GM12874 (cell line): ENCODE measurements around the gene USP9X.

ENCODE experiments used
- TF ChIP-seq, protein P1 (sequence below): IDR thresholded peaks from 2 replicates; pipeline ENCODE4 v1.5.1; 2011; ENCODE audit warnings: low read depth, mild to moderate bottlenecking, control low read depth, low read length, moderate library complexity; ENCODE audit not compliant: insufficient read depth

Gene USP9X

DNA sequence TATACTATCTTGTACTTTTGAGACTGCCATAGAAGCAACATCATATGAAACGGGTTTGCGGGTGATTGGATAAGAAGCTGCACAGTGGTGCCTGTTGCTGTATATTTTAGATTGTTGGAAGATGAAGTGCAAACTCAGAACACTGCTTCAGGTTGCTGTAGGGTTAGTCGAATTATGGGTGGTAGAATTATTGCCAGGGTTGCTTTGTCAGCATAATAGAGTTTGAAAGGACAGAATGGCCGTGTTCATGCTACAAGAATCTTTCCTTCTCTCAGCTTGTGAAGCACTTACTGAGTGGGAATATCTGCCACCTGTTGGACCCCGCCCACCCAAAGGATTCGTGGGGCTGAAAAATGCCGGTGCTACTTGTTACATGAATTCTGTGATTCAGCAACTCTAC, 115.5 kb downstream of the USP9X start:
- TF ChIP-seq, protein P1, sequence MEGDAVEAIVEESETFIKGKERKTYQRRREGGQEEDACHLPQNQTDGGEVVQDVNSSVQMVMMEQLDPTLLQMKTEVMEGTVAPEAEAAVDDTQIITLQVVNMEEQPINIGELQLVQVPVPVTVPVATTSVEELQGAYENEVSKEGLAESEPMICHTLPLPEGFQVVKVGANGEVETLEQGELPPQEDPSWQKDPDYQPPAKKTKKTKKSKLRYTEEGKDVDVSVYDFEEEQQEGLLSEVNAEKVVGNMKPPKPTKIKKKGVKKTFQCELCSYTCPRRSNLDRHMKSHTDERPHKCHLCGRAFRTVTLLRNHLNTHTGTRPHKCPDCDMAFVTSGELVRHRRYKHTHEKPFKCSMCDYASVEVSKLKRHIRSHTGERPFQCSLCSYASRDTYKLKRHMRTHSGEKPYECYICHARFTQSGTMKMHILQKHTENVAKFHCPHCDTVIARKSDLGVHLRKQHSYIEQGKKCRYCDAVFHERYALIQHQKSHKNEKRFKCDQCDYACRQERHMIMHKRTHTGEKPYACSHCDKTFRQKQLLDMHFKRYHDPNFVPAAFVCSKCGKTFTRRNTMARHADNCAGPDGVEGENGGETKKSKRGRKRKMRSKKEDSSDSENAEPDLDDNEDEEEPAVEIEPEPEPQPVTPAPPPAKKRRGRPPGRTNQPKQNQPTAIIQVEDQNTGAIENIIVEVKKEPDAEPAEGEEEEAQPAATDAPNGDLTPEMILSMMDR, result no peak

DNA sequence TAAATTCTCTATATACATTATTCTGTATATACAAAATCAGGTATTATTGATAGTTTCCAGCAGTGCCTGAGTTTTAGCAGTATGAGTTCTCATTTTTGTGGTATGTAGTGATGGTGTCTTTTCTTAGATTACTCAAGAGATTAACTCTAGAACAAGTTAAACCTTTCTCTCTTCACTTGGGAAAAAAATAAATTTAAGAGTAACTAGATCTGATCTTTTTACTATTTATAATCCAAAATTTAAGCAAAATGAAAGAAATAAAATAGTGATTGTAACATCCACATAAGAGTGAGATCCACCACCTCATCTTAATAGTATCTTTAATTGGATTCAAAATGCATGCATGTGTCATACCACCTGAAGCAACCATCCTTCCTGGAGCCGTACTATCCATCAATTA, 124.6 kb downstream of the USP9X start:
- TF ChIP-seq, protein P1, result no peak

DNA sequence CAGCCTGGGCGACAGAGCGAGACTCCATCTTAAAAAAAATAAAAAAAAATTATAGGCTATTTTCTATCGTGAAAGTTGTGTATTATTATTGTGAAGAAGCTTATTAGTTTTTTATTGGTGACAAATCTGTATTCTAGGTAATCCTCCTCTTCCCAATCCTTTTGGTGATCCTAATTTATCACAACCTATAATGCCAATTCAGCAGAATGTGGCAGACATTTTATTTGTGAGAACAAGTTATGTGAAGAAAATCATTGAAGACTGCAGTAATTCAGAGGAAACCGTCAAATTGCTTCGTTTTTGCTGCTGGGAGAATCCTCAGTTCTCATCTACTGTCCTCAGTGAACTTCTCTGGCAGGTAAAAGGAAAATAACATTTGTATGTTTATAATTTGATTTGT, 139.4 kb downstream of the USP9X start:
- TF ChIP-seq, protein P1, result no peak

GRCh38 chrX:41233988-41234387, 148.7 kb downstream of the USP9X start:
- TF ChIP-seq, protein P1, result no peak

DNA sequence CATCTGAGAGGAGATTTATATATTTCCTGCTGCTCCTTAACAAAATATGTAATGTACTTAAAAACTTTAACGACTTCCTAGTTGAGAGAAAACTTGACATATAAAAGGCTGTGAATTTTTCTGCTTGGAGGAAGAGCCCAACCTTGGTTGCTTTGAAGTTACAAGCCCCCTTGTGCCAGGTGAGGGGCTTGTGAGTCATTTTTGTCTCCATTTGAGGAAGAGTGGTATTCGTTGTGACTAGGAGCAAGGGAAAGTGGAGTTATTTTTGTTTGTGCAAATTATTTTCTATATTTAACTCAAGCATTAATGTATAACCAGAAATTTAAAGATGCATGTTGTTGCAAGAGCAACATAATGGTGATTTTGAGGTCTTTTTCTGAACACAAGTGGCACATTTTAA, 149.7 kb downstream of the USP9X start:
- TF ChIP-seq, protein P1, result no peak

DNA sequence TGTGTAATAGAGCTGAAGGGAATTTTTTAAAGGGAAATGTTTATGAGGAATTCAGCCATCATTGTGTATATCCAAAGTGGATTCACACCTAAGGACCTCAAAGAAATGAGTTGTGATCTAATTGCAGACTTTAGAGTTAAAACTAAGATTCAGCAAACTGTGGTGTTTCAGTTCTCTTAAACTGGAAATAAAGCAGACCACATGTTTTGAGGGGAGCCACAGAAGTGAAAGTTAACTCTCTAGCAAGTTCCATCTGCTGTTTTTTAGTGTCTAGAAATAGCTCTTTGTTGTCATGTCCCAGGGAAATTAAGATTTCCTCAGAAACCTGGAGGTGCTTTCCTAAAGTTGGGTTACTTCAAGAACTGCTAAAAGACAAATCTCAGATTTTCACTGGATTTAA, 151.4 kb downstream of the USP9X start:
- TF ChIP-seq, protein P1, result no peak

GRCh38 chrX:41240509-41240908, 155.3 kb downstream of the USP9X start:
- TF ChIP-seq, protein P1, result no peak

DNA sequence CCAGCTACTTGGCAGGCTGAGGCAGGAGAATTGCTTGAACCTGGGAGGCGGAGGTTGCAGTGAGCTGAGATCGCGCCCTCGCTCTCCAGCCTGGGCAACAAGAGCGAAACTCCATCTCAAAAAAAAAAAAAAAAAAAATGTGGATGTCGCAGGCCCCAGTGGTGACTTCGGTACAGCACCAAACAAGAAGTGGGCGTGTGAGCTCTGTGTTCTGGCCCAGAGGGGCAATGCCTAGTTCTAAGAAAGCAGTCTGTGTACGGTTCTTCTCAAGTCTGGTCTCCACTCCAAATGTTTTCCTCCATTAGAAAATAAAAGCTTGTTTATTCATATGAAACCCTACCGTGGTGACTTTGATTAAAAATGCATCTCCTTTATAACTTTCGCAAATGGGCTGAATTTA, 156.7 kb downstream of the USP9X start:
- TF ChIP-seq, protein P1, result no peak
